Measurements from ENCODE around the gene PTGER3.

Gene PTGER3

DNA sequence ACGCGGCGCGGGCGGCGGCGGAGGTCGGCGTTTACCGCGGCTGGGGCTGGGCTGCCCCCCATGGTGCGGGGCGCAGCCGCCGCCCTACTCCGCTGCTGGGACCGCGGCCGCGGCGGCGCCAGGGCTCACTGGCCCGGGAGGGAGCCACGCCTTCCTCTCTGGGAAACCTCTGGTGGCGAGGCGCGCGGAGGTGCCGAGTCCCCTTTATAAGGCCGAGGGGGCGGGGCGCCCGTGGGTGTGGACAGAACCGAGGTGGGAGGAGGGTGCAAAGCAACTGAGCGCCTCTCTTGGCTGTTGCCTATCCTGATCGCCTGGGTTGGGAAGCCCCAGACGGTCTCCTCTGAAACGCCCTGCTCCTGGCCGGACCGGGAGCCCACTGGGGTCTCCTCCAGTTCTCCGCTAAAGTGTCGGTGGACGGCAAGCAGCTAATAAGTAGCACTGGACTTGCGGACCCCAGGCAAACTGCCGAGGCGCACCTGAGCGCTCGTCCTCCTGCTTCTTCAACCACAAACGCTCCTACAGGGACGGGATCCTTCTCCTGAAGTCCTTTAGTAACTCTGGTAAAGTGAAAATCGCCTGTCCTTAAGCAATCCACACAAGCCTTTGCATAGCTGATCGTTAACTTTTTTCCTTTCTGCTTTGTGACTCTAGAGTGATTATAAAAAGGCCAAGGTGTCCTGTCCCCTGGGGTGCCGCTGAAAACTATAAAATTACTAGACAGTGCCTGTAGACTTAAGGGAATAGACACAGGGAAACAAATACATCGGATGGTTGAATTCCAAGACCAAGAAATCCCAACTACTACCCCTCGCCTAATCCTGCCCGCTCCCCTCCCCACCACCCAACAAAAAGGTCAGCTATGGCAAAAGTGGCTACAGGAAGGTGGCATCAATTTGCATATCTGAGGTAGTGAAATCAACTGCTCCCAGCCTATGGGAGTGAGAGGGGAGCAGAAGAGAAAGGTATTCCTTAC, at the start of gene PTGER3:
Gene PTGER3, minus strand, starts transcription at position 182 of the 973 bp plus-strand sequence. CDS start 239 bp downstream, outside the sequence.
- in situ Hi-C loops (cut with MboI; ENCODE audit: low sequenced_read_pairs): loop anchor here (25.0 kb wide), 1 partner anchor 361 kb away; no protein-coding TSS in a partner anchor

- in situ Hi-C loops (cut with MboI; ENCODE audit: low sequenced_read_pairs): no loop called here
These were observed 47.3 kb upstream of the PTGER3 start for GRCh38 chr1:71094913-71095312.

GRCh38 chr1:71093938-71094337, 46.3 kb upstream of the PTGER3 start:
- in situ Hi-C loops (cut with MboI; ENCODE audit: low sequenced_read_pairs): no loop called here

- in situ Hi-C loops (cut with MboI; ENCODE audit: low sequenced_read_pairs): no loop called here
These were observed 42.1 kb upstream of the PTGER3 start for GRCh38 chr1:71089536-71090270.

DNA sequence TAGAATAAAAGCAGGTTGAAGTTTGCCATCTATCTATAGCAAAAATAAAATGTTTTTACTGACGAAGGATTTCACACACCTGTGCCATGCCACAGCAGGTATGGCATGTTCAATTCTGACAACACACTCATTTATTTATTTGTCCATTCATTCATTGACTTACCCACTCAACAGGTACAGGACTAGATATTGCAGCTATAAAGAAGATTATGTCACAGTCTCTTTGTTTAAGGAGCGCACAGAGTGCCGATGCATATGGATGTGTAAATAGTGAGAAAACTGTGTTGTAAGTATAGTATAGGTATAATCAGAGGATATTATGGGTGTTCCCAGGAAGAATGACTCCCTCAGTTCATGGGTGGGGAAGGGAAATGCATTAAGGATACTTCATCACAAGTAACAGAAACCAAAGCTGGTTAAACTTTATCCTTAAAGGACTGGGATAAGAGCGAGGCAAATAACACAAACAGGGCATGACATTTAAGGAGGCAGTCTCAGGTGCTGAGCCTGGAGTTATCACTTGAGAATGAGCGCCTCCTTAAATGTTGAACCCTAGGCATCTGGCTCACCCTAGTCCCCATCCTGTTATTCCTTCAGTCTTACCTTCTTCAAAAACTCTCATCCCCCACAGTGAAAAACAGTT, 41.1 kb upstream of the PTGER3 start:
- in situ Hi-C loops (cut with MboI; ENCODE audit: low sequenced_read_pairs): no loop called here

- in situ Hi-C loops (cut with MboI; ENCODE audit: low sequenced_read_pairs): no loop called here
These were observed 40.1 kb upstream of the PTGER3 start for GRCh38 chr1:71087713-71088112.

DNA sequence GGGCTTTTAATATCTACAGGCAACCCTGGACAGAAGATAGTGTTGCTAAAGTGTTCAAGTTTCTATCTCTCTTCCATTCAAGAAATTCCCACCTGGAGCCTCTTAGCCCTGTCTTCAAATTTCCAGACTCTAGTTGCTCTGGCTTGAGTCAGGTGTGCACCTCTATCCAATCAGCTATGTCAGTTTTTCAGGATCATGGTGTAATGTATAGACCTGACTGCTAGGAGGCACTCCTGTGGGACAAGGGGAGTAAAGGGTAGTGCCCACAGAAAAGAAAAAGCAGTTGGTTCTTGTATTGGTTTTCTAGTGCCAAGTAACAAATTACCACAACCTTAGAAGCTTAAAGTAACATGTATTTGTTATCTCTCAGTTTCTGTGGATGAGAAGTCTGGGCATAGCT, 39.4 kb upstream of the PTGER3 start:
- in situ Hi-C loops (cut with MboI; ENCODE audit: low sequenced_read_pairs): no loop called here

DNA sequence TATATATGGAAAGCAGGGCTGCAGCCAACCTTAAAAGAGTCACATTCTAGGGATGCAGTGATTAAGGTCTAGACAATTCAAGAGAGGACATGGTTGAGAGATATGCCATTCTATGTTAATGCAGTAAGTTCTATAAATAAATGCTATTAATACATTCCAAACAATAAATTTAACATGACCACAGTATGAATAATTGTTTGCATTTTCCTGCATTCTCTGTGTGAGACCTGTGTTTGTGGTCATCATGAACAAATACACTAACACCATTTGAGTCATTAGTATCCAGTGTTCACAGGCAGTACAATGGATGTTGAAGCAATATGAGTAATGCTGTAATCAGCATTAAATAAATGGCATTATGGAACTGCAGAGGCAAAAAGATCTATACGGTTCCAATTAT, 38.7 kb upstream of the PTGER3 start:
- in situ Hi-C loops (cut with MboI; ENCODE audit: low sequenced_read_pairs): no loop called here

GRCh38 chr1:71083271-71083670, 35.7 kb upstream of the PTGER3 start:
- in situ Hi-C loops (cut with MboI; ENCODE audit: low sequenced_read_pairs): no loop called here

DNA sequence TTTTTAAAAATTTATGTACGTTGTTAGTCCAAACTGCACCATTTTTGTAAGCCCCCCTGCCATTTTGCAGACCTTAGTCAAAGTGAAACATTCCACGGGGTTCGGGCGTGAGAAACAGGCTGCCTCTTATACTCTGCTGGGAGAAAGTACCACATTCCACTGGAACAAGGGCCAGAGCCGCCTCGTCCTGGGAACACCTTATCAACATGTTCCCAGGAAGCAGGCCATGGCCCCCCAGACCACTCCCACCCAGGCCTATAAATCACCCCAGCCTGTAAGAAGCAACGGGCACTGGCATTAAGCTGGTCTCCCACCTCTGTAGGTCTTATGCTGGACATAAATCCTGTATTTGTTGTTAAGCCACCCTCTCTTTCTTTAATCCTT, 34.1 kb upstream of the PTGER3 start:
- in situ Hi-C loops (cut with MboI; ENCODE audit: low sequenced_read_pairs): no loop called here

- in situ Hi-C loops (cut with MboI; ENCODE audit: low sequenced_read_pairs): no loop called here
These were observed 33.4 kb upstream of the PTGER3 start, which contains the start of gene ZRANB2 for GRCh38 chr1:71080739-71081696. Gene ZRANB2 (minus strand): TSS chr1:71081035. CDS start chr1:71080995, 40 bp downstream.

- in situ Hi-C loops (cut with MboI; ENCODE audit: low sequenced_read_pairs): no loop called here
These were observed 32.7 kb upstream of the PTGER3 start for GRCh38 chr1:71080230-71080738.

GRCh38 chr1:71074681-71075080, 27.1 kb upstream of the PTGER3 start:
- in situ Hi-C loops (cut with MboI; ENCODE audit: low sequenced_read_pairs): no loop called here

- in situ Hi-C loops (cut with MboI; ENCODE audit: low sequenced_read_pairs): no loop called here
These were observed 24.7 kb upstream of the PTGER3 start for GRCh38 chr1:71072273-71072672.

GRCh38 chr1:71071720-71072119, 24.1 kb upstream of the PTGER3 start:
- in situ Hi-C loops (cut with MboI; ENCODE audit: low sequenced_read_pairs): no loop called here

DNA sequence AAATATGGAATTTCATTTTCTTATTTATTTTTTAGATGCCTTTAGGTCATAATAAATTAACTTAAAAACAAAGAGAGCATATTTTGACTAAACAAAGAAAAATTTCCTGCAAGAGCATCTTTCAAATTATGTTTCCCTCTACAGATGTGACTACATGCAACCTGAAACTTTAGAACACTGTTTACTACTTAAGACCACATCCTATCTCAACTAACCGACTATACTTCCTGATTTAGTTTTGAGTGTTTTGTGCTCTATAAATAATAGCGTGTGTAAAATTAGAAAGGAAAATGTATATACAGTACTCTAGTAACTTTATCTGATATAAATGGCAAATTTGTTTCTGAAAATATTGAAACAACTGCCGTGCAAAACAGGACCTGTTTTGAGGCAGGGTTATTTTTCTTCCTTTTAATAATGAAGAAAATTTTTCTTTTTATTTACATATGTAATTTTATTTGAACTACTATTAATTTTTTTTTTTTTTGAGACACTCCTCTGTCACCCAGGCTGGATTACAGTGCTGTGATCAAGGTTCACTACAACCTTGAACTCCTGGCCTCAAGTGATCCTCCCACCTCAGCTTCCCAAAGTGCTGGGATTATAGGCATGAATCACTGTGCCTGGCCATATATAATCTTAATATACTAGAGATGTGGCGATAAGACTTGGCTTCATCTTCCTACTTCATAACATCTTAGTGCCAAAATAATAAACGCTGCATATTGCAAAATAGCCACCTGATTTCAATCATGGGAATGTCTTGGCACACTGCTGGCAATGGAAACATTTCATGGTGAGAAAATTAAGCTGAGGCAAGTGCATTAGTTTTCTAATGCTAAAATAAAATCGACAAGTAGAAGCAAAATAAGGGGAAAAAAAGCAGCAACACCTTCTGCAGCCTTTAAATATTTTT, 21.0 kb upstream of the PTGER3 start:
- in situ Hi-C loops (cut with MboI; ENCODE audit: low sequenced_read_pairs): no loop called here

DNA sequence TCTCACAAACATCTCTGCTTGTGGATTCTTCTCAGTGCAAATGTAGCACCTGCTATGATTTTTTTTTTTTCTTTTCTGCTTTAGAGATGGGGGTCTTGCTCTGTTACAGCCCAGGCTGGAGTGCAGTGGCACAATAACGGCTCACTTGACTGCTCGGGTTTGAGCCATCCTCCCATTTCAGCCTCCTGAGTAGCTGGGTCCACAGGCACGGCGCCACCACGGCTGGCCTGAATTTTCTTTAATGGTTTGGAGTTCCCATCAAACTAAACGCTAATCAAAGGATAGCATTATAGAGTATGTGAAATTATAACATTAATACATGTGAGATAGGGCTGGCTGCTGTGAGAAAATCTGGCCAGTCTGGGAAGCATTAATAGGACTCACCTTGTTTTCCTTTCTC, 7.2 kb upstream of the PTGER3 start:
- in situ Hi-C loops (cut with MboI; ENCODE audit: low sequenced_read_pairs): no loop called here

GRCh38 chr1:71054281-71054731, 6.7 kb upstream of the PTGER3 start:
- in situ Hi-C loops (cut with MboI; ENCODE audit: low sequenced_read_pairs): no loop called here

- in situ Hi-C loops (cut with MboI; ENCODE audit: low sequenced_read_pairs): no loop called here
These were observed 6.1 kb upstream of the PTGER3 start for GRCh38 chr1:71053758-71054157.

All from HL-60/S4 treated with retinoic acid at 250 ng/mL for 4 days and 3 days (cell line).